K562 (cell line): ENCODE measurements around the gene SLC6A6. TPM values are rescaled to one million over a fixed set of nuclear protein-coding genes. Genes with fewer than 3 reads are reported as not detected.

Experiments used
- ARNT ChIP-seq, 2 experiments: fragments of 450-650 bp; IDR thresholded peaks; 2 replicates each; pipeline ENCODE4 v1.6.1; 2016; ENCODE audit warnings: mild to moderate bottlenecking in 1 of 2
- ATF2 ChIP-seq: sonication (generic); formaldehyde crosslinking; IDR thresholded peaks from 2 replicates; pipeline ENCODE4 v1.8.1; 2022; ENCODE audit warnings: missing genetic modification reagents
- CEBPB ChIP-seq: fragments of 450-650 bp; IDR thresholded peaks from 2 replicates; pipeline ENCODE4 v1.6.1; 2016; ENCODE audit warnings: missing genetic modification characterization, missing compliant biosample characterization
- GABPB1 ChIP-seq: sonication (generic); formaldehyde crosslinking; IDR thresholded peaks from 2 replicates; pipeline ENCODE4 v1.8.0; 2022; ENCODE audit warnings: mild to moderate bottlenecking, missing genetic modification reagents
- HNRNPL ChIP-seq: fragments of 200-400 bp; formaldehyde crosslinking; IDR thresholded peaks from 2 replicates; pipeline ENCODE4 v1.6.1; 2017; ENCODE audit warnings: low read depth, mild to moderate bottlenecking, low read length
- MIER1 ChIP-seq: fragments of 450-650 bp; IDR thresholded peaks from 2 replicates; pipeline ENCODE4 v1.6.1; 2016; ENCODE audit warnings: antibody characterized with exemption, mild to moderate bottlenecking, low read depth
- MXI1 ChIP-seq: IDR thresholded peaks from 2 replicates; pipeline ENCODE4 v1.6.1; 2011; ENCODE audit warnings: low read depth, mild to moderate bottlenecking, improper control_type of control experiment, low read length
- NR3C1 ChIP-seq: sonication (generic); formaldehyde crosslinking; IDR thresholded peaks from 2 replicates; pipeline ENCODE4 v1.8.1; 2022; ENCODE audit warnings: missing genetic modification reagents
- STAT5B ChIP-seq: fragments of 250-450 bp; sonication (Bioruptor Pico); IDR thresholded peaks from 2 replicates; pipeline ENCODE4 v1.8.0; 2021; ENCODE audit warnings: mild to moderate bottlenecking, inconsistent platforms
- TFAP4 ChIP-seq: sonication (generic); formaldehyde crosslinking; IDR thresholded peaks from 2 replicates; pipeline ENCODE4 v1.8.0; 2022; ENCODE audit warnings: missing genetic modification reagents, mild to moderate bottlenecking, moderate library complexity, borderline replicate concordance
- THAP12 ChIP-seq: fragments of 250-450 bp; sonication (Bioruptor Pico); IDR thresholded peaks from 2 replicates; pipeline ENCODE4 v1.9.0; 2021; ENCODE audit warnings: mild to moderate bottlenecking, inconsistent platforms
- polyA plus RNA-seq, 8 experiments: library from polyadenylated mRNA; depleted of rRNA in 4 of 8; stranded (reverse) in 5 of 8; unstranded in 3 of 8; fragments of >200 nt; fragmentation: Nextera tagmentation in 2 of 8; fragmentation: Illumina TruSeq in 1 of 8; extraction: Ambion mirVana in 2 of 8; extraction: Trizol in 1 of 8; gene quantifications; 2 replicates each; pipeline versions ENCODE4 v1.2.1 to v1.2.3, GENCODE V29; 2011 to 2014; ENCODE audit warnings: inconsistent platforms in 1 of 8, missing spikeins in 1 of 8
- total RNA-seq, 7 experiments: library from RNA; depleted of rRNA in 6 of 7; stranded (reverse); fragments of >200 nt in 6 of 7; fragmentation: Illumina TruSeq in 2 of 7; extraction: Trizol in 2 of 7; gene quantifications; 2 replicates each; pipeline versions ENCODE4 v1.2.1 to v1.2.3, GENCODE V29; 2011 to 2021; ENCODE audit warnings: low replicate concordance in 1 of 7
- TF ChIP-seq, protein P1 (sequence below), 2 experiments: fragments of 450-650 bp in 1 of 2; sonication (generic) in 1 of 2; formaldehyde crosslinking in 1 of 2; IDR thresholded peaks; 2 replicates each; pipeline versions ENCODE4 v1.7.1 to v1.9.0; 2016 to 2022; ENCODE audit warnings: inconsistent platforms in 1 of 2, mild to moderate bottlenecking in 1 of 2, missing genetic modification reagents in 1 of 2

The SLC6A6 gene
- total and polyA plus RNA-seq, 9 of the 15 experiments (the other 6 are each of a cell fraction or from before 2014, with no cell fraction given): 12.3 to 203 (median 93.2) TPM

DNA sequence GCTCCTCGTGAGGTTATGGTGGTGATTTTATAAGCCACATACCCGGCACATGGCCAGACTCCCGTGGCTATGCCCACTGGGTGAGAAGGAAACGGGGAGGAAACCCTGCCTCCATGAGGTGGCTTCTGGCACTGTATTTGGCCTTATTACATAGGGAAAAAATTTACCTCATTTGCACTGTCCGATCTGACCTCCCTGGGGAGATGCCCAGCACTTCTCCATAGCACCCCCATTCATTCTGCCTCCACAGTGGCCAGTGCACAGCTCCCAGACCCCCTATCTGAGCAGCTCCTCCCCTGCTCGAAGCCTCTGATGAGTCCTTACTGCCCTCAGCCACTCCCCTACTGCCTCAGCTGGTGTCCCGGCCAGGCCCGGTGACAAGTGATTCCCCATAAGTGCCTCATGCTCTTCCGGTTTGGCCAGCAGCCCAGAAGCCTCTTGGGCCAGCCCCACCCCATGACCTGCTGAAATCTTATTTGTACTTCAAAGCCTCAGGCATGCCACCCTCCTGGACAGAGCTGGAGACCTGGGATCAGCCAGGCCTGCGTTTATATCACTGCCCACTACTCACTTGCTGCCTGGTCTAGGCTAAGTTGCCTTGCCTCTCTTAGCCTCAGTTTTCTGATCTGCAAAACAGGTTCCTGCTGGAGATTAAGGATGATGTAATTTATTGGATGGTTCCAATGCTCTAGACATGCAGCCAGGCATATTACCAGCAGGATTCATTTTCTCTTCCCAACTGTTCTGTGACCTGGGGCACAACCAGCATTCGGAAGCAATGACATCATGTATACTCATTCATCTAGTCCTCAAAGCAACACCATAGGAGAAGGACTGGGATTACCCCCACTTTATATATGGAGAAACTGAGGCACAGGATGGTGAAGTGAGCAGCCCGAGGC, 30.6 kb upstream of the SLC6A6 start (continued):
- TF ChIP-seq, protein P1, sequence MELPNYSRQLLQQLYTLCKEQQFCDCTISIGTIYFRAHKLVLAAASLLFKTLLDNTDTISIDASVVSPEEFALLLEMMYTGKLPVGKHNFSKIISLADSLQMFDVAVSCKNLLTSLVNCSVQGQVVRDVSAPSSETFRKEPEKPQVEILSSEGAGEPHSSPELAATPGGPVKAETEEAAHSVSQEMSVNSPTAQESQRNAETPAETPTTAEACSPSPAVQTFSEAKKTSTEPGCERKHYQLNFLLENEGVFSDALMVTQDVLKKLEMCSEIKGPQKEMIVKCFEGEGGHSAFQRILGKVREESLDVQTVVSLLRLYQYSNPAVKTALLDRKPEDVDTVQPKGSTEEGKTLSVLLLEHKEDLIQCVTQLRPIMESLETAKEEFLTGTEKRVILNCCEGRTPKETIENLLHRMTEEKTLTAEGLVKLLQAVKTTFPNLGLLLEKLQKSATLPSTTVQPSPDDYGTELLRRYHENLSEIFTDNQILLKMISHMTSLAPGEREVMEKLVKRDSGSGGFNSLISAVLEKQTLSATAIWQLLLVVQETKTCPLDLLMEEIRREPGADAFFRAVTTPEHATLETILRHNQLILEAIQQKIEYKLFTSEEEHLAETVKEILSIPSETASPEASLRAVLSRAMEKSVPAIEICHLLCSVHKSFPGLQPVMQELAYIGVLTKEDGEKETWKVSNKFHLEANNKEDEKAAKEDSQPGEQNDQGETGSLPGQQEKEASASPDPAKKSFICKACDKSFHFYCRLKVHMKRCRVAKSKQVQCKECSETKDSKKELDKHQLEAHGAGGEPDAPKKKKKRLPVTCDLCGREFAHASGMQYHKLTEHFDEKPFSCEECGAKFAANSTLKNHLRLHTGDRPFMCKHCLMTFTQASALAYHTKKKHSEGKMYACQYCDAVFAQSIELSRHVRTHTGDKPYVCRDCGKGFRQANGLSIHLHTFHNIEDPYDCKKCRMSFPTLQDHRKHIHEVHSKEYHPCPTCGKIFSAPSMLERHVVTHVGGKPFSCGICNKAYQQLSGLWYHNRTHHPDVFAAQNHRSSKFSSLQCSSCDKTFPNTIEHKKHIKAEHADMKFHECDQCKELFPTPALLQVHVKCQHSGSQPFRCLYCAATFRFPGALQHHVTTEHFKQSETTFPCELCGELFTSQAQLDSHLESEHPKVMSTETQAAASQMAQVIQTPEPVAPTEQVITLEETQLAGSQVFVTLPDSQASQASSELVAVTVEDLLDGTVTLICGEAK (IDR thresholded peaks at IDR 0.05): peak; percentile 33; the same call in 1 of the 2 replicates
- TF ChIP-seq, protein P1 (CRISPR knock-in tag; IDR thresholded peaks at IDR 0.05): no peak
- TF ChIP-seq TFAP4 (CRISPR knock-in tag): peak; percentile 99
- no peak for TF ChIP-seq STAT5B (CRISPR knock-in tag)
- TF ChIP-seq CEBPB (tag): peak; percentile 66
- TF ChIP-seq ARNT (IDR thresholded peaks at IDR 0.05): 0 out of 4 replicates have a peak, but pooled peaks of 1 of the 2 experiments have one; percentile 17
- TF ChIP-seq MXI1: peak; percentile 53; the same call in 1 of the 2 replicates
- no peak for TF ChIP-seq ATF2 (CRISPR knock-in tag)
- TF ChIP-seq THAP12 (CRISPR knock-in tag): 0 out of 2 replicates have a peak, but pooled peaks have one; percentile 14
- TF ChIP-seq HNRNPL: no peak
- no peak for TF ChIP-seq NR3C1 (CRISPR knock-in tag)
- TF ChIP-seq GABPB1 (CRISPR knock-in tag): peak; percentile 77
- 0 out of 2 replicates have a peak, but pooled peaks have one; percentile 18 for TF ChIP-seq MIER1
